ENCODE data around the gene CDKL4. TPM values are rescaled to one million over a fixed set of nuclear protein-coding genes. Genes with fewer than 3 reads are reported as not detected.

Gene CDKL4
- polyA plus RNA-seq, 1 experiment: not detected

GRCh38 chr2:39153312-39153711 lies 90.5 kb downstream of the CDKL4 start:
- ChIA-PET CTCF (no interaction called here), POLR2A (no interaction called here)
- DNase-seq (ENCODE audit: low read depth, low spot score): no peak
- Histone ChIP-seq H3K27me3 (ENCODE audit: control insufficient read depth, insufficient read depth, low read length) (no peaks in the 10 kb centered on the region), H3K27ac (ENCODE audit: low read depth, low read length) (no peak overlapping the region), H3K4me3 (ENCODE audit: low read depth, low read length) (no peak overlapping the region), H3K9me3 (ENCODE audit: control insufficient read depth, insufficient read depth, low read length) (no peaks in the 10 kb centered on the region)
- TF ChIP-seq CTCF (IDR thresholded peaks at IDR 0.05; ENCODE audit: low read depth, low read length): no peak

- H3K27ac ChIP-seq (ENCODE audit: low read depth, low read length): no peak overlapping the region
- TF ChIP-seq CTCF (IDR thresholded peaks at IDR 0.05; ENCODE audit: low read depth, low read length): no peak
- no peaks in the 10 kb centered on the region for H3K9me3 ChIP-seq (ENCODE audit: control insufficient read depth, insufficient read depth, low read length)
- DNase-seq (ENCODE audit: low read depth, low spot score): no peak
- no peaks in the 10 kb centered on the region for H3K27me3 ChIP-seq (ENCODE audit: control insufficient read depth, insufficient read depth, low read length)
- POLR2A ChIA-PET: no interaction called here
- CTCF ChIA-PET: no interaction called here
- no peak overlapping the region for H3K4me3 ChIP-seq (ENCODE audit: low read depth, low read length)
Measured at GRCh38 chr2:39152504-39152903, 91.3 kb downstream of the CDKL4 start.

GRCh38 chr2:39150890-39151497 lies 92.8 kb downstream of the CDKL4 start:
- CTCF ChIA-PET: interaction anchor here (0.7 kb wide), 1 partner anchor 26 kb away, joined by 8 read pairs; no protein-coding TSS in a partner anchor
- H3K4me3 ChIP-seq (ENCODE audit: low read depth, low read length): no peak overlapping the region
- no peak for TF ChIP-seq CTCF (IDR thresholded peaks at IDR 0.05; ENCODE audit: low read depth, low read length)
- POLR2A ChIA-PET: no interaction called here
- no peaks in the 10 kb centered on the region for H3K27me3 ChIP-seq (ENCODE audit: control insufficient read depth, insufficient read depth, low read length)
- no peak overlapping the region for H3K27ac ChIP-seq (ENCODE audit: low read depth, low read length)
- H3K9me3 ChIP-seq (ENCODE audit: control insufficient read depth, insufficient read depth, low read length): no peaks in the 10 kb centered on the region
- DNase-seq (ENCODE audit: low read depth, low spot score): no peak

GRCh38 chr2:39150102-39150562 lies 93.6 kb downstream of the CDKL4 start:
- Histone ChIP-seq H3K9me3 (ENCODE audit: control insufficient read depth, insufficient read depth, low read length) (no peaks in the 10 kb centered on the region), H3K4me3 (ENCODE audit: low read depth, low read length) (no peak overlapping the region), H3K27me3 (ENCODE audit: control insufficient read depth, insufficient read depth, low read length) (no peaks in the 10 kb centered on the region), H3K27ac (ENCODE audit: low read depth, low read length) (no peak overlapping the region)
- ChIA-PET POLR2A (no interaction called here), CTCF (no interaction called here)
- no peak for TF ChIP-seq CTCF (IDR thresholded peaks at IDR 0.05; ENCODE audit: low read depth, low read length)
- DNase-seq (ENCODE audit: low read depth, low spot score): no peak

GRCh38 chr2:39146630-39147029 lies 97.1 kb downstream of the CDKL4 start:
- ChIA-PET CTCF (no interaction called here), POLR2A (no interaction called here)
- no peaks in the 10 kb centered on the region; the same call in 1 of the 2 replicates for H3K9me3 ChIP-seq (ENCODE audit: control insufficient read depth, insufficient read depth, low read length)
- DNase-seq (ENCODE audit: low read depth, low spot score): no peak
- no peak overlapping the region for H3K4me3 ChIP-seq (ENCODE audit: low read depth, low read length)
- H3K27me3 ChIP-seq (ENCODE audit: control insufficient read depth, insufficient read depth, low read length): no peaks in the 10 kb centered on the region
- H3K27ac ChIP-seq (ENCODE audit: low read depth, low read length): no peak overlapping the region
- TF ChIP-seq CTCF (IDR thresholded peaks at IDR 0.05; ENCODE audit: low read depth, low read length): no peak

All from AG04450 (cell line).